ENCODE data around the gene SEC14L3.

The SEC14L3 gene

DNA sequence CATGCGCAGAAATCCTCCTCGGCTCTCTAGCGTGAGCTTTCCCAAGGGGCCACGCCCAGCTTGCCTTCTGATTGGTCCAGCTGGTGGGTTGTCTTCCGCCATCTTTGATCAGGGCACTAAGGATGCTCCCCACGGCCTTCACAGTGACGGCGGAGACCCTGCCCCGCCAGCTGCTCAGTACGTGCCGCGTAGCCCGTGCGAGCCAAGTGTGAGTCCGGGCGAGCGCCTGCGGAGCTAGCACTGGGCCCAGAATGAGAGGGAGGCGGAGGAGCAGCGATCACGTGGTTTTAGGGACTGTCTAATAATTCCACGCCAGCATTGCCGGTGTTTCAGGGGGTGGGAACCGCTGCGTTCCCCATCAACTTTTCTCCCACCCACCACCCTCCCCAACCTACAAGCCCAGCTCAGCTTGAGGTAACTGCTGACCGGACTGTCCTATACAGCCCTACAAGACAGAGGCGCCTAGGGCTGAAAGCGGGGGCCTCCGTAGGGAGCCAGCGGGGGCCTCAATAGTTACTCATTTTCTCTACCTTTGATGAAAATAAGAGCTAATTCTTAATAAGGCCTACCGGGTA lies 47.8 kb downstream of the SEC14L3 start:
- peak; percentile 94 to 98 (median 98) for DNase-seq (ENCODE audit: low read depth in 3 of 3)

DNA sequence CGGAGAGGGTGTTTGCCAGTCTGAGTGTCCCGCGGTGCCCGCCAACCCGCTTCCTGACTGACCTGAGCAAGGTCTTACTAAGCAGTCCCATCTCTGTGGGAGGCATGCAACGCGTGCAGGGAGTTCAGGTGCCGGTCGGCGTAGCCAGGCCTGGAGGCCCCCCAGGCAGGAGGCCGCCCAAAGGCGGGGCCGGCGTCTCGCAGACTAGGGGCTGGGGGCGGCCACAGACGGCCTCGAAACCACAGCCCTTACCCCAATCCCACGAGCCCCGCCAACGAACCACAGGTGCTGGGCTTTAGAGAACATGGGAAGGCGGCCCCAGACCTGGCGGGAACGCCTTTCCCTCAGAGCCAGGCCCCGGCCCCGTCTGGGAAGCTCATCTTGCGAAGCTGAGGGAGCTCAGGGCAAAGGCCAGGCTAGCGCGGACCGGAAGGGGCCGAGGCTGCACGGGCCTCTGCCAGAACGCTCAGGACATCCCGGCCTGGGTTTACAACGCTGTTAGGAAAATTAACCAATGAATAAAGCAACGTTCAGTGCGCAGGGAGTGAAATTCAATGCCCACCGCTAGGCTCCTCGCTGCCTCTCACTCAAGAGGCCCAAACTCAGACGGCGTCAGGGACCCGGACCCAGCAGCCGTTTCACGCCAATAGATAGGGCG lies 48.4 kb downstream of the SEC14L3 start:
- DNase-seq (ENCODE audit: low read depth in 3 of 3) = peak in 2 of 3 experiments; percentile 17 to 65

DNA sequence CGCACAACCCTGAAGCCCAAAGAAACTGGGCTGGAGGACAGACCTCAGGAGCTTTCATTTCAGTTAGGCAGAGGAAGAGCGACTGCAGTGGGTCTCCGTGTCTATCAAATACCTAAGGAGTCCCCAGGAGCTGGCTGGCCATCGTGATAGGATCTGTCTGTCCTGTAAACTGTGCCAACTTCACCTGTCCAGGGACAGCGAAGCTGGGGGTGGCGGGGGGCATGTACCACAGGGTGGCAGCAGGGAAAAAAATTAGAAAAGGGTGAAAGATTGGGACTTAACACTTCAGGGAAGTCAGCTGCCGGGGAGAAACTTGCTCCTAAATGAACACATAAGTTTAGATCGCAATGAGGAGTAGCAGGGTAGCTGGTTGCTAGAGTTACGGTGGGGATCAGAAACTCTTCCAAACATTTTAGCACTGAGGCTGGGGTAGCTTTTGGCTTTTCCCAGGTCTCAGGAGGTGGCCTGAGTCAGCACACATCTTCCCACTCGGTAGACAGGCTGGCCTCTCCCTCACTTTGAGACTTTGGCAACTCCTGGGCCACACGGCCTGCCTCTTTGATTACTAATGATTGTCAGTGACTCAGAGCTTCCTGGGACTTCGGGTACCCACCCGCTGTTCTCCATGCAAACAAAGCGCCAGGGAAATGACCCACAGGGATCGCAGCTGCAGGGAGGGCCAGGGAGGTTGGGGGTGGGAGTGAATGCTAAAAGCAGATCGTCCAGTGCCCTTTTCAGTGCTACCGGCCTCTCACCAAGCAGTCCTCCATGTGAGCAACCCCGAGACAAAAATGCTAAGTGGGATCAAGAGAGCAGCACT lies 49.1 kb downstream of the SEC14L3 start:
- peak in 1 of 3 experiments; percentile 54 for DNase-seq (ENCODE audit: low read depth in 3 of 3)

DNA sequence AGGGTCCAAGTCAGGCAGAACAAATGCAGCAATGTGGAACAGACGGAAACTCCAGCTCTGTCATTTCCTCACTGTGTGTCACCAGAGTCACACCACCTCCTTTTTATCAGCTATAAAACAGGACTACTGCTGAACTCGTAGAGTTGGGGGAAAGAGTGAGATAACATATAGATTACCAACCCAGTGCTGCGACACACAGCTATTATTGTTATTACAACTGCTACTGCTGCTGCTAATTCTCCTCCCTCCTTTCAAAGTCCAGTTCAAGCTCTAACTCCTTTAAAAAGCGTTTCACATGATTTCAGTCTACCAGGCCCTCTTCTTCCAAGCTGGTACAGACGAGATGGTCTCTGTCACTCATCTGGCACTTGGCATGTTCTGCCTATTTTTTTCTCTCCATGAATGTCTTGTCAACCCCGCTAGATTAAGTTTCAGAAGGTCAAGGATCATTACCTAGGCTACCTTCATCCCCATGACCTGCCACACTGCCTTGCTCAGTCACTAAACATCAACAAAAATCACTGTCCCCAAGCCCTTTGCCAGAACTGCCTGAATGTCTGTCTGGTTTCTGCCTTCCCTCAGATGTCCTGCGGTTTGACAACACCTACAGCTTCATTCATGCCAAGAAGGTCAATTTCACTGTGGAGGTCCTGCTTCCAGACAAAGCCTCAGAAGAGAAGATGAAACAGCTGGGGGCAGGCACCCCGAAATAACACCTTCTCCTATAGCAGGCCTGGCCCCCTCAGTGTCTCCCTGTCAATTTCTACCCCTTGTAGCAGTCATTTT lies 49.9 kb downstream of the SEC14L3 start:
- DNase-seq (ENCODE audit: low read depth in 3 of 3) = no peak

DNA sequence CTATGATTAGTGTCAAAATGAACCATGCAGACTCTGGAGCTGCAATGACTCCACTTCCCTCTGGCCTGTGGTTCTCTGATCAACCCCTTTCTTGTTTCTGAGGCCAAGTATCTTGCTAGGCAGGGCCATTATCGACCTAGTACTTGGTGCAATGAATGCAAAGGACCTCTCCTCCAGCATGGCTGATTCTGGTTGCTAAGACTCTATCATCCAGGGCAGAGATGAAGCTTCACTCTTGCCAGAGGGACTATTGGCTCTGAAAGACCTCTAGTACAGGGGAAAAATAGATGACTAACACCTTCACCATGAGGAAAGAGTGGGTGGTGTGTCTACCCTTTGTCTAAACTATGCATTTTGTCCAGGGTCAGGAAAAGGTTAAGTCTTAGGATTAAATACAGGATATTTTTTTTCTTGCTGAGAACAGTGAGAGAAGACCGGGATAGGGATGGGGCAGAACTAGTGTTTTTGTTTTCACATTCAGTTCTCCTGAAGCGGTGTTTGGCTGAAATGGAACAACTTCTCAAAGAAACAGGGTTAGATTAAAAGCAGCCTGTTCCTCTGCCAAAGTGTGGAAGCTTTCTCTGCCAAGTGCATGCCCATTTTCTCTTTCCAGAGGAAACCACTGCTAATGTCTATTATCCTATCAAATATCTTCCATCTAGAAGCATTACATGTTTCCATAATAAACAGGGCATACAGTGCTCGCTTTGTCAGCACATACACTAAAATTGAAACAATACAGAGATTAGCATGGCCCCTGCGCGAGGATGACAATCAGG lies 51.3 kb downstream of the SEC14L3 start:
- DNase-seq (ENCODE audit: low read depth in 3 of 3) = no peak

DNA sequence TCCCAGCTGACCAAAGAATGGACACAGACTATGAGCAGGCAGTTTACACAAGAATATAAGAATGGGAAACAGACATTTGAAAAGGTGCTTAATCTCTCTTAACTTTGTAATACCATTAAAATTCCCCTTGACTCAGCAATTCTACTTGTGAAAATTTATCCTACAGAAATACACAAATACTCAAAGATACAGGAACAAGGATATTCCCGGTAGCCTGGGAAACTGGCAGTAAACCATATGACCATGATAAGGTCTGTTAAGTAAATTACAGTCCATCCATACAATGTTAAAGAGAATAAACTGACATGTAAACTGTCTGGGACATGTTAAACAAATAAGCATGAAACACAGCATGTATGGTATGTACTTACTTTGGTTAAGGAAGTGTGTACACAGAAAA lies 55.0 kb downstream of the SEC14L3 start:
- DNase-seq (ENCODE audit: low read depth in 3 of 3) = no peak

DNA sequence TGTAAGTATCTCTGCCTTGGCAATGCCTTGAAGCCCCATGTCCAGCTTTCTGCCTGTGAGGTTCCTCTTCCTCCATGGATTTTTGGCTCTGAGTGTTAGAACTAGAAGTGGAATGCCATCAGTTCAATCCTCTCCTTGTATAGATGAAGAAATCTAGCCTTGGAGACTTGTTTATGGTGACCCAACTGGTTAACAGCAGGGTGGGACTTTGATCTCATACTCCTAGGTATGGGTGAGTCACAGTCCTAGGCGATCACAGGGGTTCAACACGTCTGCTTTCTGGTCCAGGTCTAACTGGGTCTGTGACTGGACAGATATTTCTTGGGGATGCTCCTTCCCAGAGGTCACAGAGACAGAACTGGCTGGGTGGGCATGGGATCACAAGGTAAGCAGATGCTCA lies 55.4 kb downstream of the SEC14L3 start:
- no peak for DNase-seq (ENCODE audit: low read depth in 3 of 3)

DNA sequence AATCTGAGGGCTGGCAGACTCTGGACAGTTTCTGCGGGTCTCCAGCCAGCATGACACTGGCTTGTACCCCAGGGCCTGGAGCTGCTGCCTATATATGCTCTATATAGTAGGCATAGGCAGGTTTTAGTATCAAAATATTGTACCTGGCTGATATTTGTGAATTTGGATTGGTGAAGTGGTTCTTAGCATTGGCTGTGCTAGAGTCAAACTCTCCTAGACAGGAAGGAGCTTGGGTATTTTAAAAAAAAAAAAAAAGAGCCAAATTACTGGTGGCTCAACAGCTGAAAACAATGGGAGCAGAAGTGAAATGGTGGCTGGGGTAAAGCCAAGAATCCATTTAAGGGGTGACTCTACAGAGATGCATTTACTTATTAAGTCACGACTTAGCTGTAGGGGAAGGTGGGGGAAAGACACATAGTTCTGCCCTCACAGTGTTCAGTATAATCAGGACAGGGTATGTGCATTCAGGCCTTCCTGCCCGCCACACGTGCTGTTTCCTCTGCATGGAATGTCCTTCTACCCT lies 57.2 kb downstream of the SEC14L3 start:
- no peak for DNase-seq (ENCODE audit: low read depth in 3 of 3)

DNA sequence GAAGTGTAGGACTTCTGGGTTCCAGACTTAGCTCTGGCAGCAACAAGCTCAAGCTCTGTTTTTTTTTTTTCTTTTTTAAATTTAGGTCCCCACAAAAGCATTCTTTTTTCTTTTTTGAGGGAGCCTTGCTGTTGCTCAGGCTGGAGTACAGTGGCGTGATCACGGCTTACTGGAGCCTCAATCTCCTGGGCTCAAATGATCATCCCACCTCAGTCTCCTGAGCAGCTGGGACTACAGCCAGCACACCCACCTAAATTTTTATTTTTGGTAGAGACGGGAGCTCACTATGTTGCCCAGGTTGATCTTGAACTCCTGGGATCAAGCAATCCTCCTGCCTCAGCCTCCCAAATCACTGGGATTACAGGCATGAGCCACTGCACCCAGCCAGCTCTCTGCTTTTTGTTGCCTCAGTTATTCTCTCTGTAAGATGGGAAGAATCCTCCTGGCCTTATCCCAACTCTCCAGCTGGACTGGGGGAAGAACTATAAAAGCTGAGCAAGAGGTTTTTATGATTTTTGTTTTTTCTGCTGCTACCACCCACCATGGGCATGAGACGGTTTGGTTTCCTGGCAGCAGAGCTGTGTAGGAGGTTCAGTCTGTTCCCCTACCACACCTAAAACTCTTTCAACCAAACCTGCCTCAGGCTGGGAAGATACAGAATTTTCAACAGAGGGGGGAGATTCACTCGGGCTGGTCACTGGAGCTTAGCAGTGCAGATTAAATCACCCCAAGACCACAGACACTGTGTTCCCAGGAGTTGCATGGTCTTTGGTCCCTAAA lies 57.9 kb downstream of the SEC14L3 start:
- no peak for DNase-seq (ENCODE audit: low read depth in 3 of 3)

DNA sequence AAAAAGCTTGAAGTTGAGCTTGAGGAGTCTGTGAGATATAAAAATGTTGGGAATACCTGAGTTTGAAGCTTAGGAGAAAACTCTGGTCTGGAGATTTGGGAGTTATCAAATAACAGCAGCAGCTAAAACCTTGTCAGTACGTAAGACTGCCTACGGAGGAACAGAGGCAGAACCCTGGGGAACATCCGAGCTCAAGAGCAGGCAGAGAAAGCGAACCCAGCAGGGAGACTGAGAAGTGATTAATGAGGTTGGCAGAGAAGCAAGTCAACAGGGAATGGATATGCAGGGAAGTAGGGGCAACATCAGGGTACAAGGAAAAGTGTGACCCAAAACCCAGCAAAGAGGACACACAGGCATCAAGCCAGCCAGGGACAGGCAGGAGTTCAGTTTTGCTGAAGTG lies 58.8 kb downstream of the SEC14L3 start:
- no peak for DNase-seq (ENCODE audit: low read depth in 3 of 3)

DNA sequence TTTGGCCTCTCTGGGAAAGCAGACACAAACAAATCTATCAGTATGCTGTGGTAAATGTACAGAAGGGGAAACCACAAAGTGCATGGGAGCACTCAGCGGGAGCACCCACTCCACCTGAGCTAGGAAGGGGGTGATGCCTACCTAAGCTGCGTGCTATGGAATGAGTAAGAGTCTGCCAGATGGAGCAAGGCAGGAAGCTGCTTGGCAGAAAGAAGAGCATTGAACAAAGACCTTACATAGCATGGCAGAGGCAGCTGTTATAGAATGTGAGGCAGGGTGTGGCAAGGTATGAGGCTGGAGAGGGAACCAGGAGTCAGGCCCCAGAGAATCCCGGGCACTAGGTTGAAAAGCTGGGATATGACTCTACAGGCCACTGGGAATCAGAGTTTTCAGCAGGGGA lies 60.0 kb downstream of the SEC14L3 start:
- no peak for DNase-seq (ENCODE audit: low read depth in 3 of 3)

All from stimulated activated CD4-positive, alpha-beta T cell treated with anti-CD3 and anti-CD28 coated beads, TNF-alpha, amount 100 ng/mL, for 24 hours (primary cell).